Activated T-cell treated with anti-CD3 and anti-CD28 coated beads, Interleukin-2, amount 50 U/mL, for 24 hours (primary cell): ENCODE data around the gene UVSSA.

ENCODE experiments used
- DNase-seq: peaks from one replicate; pipeline ENCODE4 v3.0.0-alpha.2; 2020
- H3K27ac Mint-ChIP-seq: 2 replicates; pipeline ENCODE4 v1.8.0; 2020; ENCODE audit warnings: mild to moderate bottlenecking, mixed read lengths
- H3K27me3 Mint-ChIP-seq: 2 replicates; pipeline ENCODE4 v1.8.0; 2020; ENCODE audit warnings: mixed read lengths
- H3K36me3 Mint-ChIP-seq: 2 replicates; pipeline ENCODE4 v1.8.0; 2020; ENCODE audit warnings: low read depth, mixed read lengths
- H3K4me1 Mint-ChIP-seq: 2 replicates; pipeline ENCODE4 v1.8.0; 2020; ENCODE audit warnings: low read depth, mixed read lengths
- H3K4me3 Mint-ChIP-seq: 2 replicates; pipeline ENCODE4 v1.8.0; 2020; ENCODE audit warnings: mild to moderate bottlenecking, moderate library complexity, mixed read lengths
- H3K9me3 Mint-ChIP-seq: 2 replicates; pipeline ENCODE4 v1.8.0; 2020; ENCODE audit warnings: mixed read lengths

UVSSA gene

GRCh38 chr4:1402021-1402515, 55.1 kb downstream of the UVSSA start:
- no peak overlapping the region for H3K27ac Mint-ChIP-seq
- no peaks in the 10 kb centered on the region for H3K9me3 Mint-ChIP-seq
- peaks cover 6% of the 10 kb centered on the region for H3K4me1 Mint-ChIP-seq
- no peaks in the 10 kb centered on the region for H3K36me3 Mint-ChIP-seq
- H3K4me3 Mint-ChIP-seq = no peak overlapping the region
- DNase-seq = no peak
- H3K27me3 Mint-ChIP-seq = peaks cover 44% of the 10 kb centered on the region

GRCh38 chr4:1402516-1403091, 55.6 kb downstream of the UVSSA start:
- no peak overlapping the region for H3K4me3 Mint-ChIP-seq
- H3K27me3 Mint-ChIP-seq = peaks cover 49% of the 10 kb centered on the region
- H3K36me3 Mint-ChIP-seq = no peaks in the 10 kb centered on the region
- no peak overlapping the region for H3K27ac Mint-ChIP-seq
- H3K4me1 Mint-ChIP-seq = peaks cover 9% of the 10 kb centered on the region
- no peaks in the 10 kb centered on the region for H3K9me3 Mint-ChIP-seq
- peak; percentile 34 for DNase-seq

GRCh38 chr4:1403177-1403583, 56.2 kb downstream of the UVSSA start:
- DNase-seq = peak; percentile 38
- peaks cover 10% of the 10 kb centered on the region for H3K4me1 Mint-ChIP-seq
- H3K36me3 Mint-ChIP-seq = no peaks in the 10 kb centered on the region
- H3K9me3 Mint-ChIP-seq = no peaks in the 10 kb centered on the region
- H3K27me3 Mint-ChIP-seq = peaks cover 54% of the 10 kb centered on the region
- H3K27ac Mint-ChIP-seq = no peak overlapping the region
- H3K4me3 Mint-ChIP-seq = no peak overlapping the region

- no peak overlapping the region for H3K4me3 Mint-ChIP-seq
- peaks cover 61% of the 10 kb centered on the region for H3K27me3 Mint-ChIP-seq
- no peaks in the 10 kb centered on the region for H3K36me3 Mint-ChIP-seq
- H3K9me3 Mint-ChIP-seq = no peaks in the 10 kb centered on the region
- no peak overlapping the region for H3K27ac Mint-ChIP-seq
- peak; percentile 36 for DNase-seq
- H3K4me1 Mint-ChIP-seq = peaks cover 12% of the 10 kb centered on the region
Measured at GRCh38 chr4:1403591-1404572, 56.9 kb downstream of the UVSSA start.

GRCh38 chr4:1404573-1405253, 57.7 kb downstream of the UVSSA start:
- H3K36me3 Mint-ChIP-seq = no peaks in the 10 kb centered on the region
- H3K4me3 Mint-ChIP-seq = no peak overlapping the region
- no peaks in the 10 kb centered on the region for H3K9me3 Mint-ChIP-seq
- no peak for DNase-seq
- H3K4me1 Mint-ChIP-seq = peaks cover 12% of the 10 kb centered on the region
- peak overlapping the region; percentile 68 for H3K27ac Mint-ChIP-seq
- peaks cover 68% of the 10 kb centered on the region for H3K27me3 Mint-ChIP-seq

- H3K9me3 Mint-ChIP-seq = no peaks in the 10 kb centered on the region
- peaks cover 69% of the 10 kb centered on the region for H3K27me3 Mint-ChIP-seq
- H3K27ac Mint-ChIP-seq = peak overlapping the region; percentile 68
- H3K4me1 Mint-ChIP-seq = peaks cover 12% of the 10 kb centered on the region
- no peaks in the 10 kb centered on the region for H3K36me3 Mint-ChIP-seq
- no peak overlapping the region for H3K4me3 Mint-ChIP-seq
- peak; percentile 25 for DNase-seq
Measured at GRCh38 chr4:1405254-1405635, 58.2 kb downstream of the UVSSA start.

GRCh38 chr4:1405636-1406393, 58.8 kb downstream of the UVSSA start:
- Mint-ChIP-seq H3K36me3 (no peaks in the 10 kb centered on the region), H3K9me3 (no peaks in the 10 kb centered on the region), H3K27me3 (peaks cover 70% of the 10 kb centered on the region), H3K4me3 (no peak overlapping the region), H3K27ac (no peak overlapping the region), H3K4me1 (peaks cover 12% of the 10 kb centered on the region)
- peak; percentile 32 for DNase-seq

- peak; percentile 31 for DNase-seq
- H3K27me3 Mint-ChIP-seq = peaks cover 72% of the 10 kb centered on the region
- H3K9me3 Mint-ChIP-seq = no peaks in the 10 kb centered on the region
- no peaks in the 10 kb centered on the region for H3K36me3 Mint-ChIP-seq
- H3K4me3 Mint-ChIP-seq = no peak within 1 kb of the TSS
- H3K27ac Mint-ChIP-seq = peak within 1 kb of the TSS; percentile 76
- peaks cover 12% of the 10 kb centered on the region for H3K4me1 Mint-ChIP-seq
Measured at GRCh38 chr4:1406394-1406980, 59.5 kb downstream of the UVSSA start, which contains the start of gene NKX1-1. TSS of gene NKX1-1 (minus strand) at chr4:1406442. CDS start at chr4:1406442, 0 bp downstream.

GRCh38 chr4:1406981-1407656, 60.1 kb downstream of the UVSSA start:
- Mint-ChIP-seq H3K36me3 (no peaks in the 10 kb centered on the region), H3K4me1 (peaks cover 12% of the 10 kb centered on the region), H3K4me3 (no peak overlapping the region), H3K27me3 (peaks cover 72% of the 10 kb centered on the region), H3K9me3 (no peaks in the 10 kb centered on the region), H3K27ac (peak overlapping the region; percentile 76)
- peak; percentile 29 for DNase-seq

GRCh38 chr4:1407657-1408333, 60.8 kb downstream of the UVSSA start:
- Mint-ChIP-seq H3K4me1 (peaks cover 10% of the 10 kb centered on the region), H3K36me3 (no peaks in the 10 kb centered on the region), H3K4me3 (no peak overlapping the region), H3K9me3 (no peaks in the 10 kb centered on the region), H3K27me3 (peaks cover 74% of the 10 kb centered on the region), H3K27ac (no peak overlapping the region)
- no peak for DNase-seq

GRCh38 chr4:1408418-1408817, 61.4 kb downstream of the UVSSA start:
- Mint-ChIP-seq H3K27me3 (peaks cover 79% of the 10 kb centered on the region), H3K36me3 (no peaks in the 10 kb centered on the region), H3K9me3 (no peaks in the 10 kb centered on the region), H3K4me3 (no peak overlapping the region), H3K27ac (peak overlapping the region; percentile 53), H3K4me1 (peaks cover 10% of the 10 kb centered on the region)
- DNase-seq = no peak

GRCh38 chr4:1409079-1409478, 62.1 kb downstream of the UVSSA start:
- Mint-ChIP-seq H3K9me3 (no peaks in the 10 kb centered on the region), H3K36me3 (no peaks in the 10 kb centered on the region), H3K4me3 (no peak overlapping the region), H3K27ac (no peak overlapping the region), H3K27me3 (peaks cover 80% of the 10 kb centered on the region), H3K4me1 (peaks cover 10% of the 10 kb centered on the region)
- DNase-seq = no peak
